HCT116 (cell line): ENCODE results near the gene ZCCHC3. TPM values are rescaled to one million over a fixed set of nuclear protein-coding genes. Genes with fewer than 3 reads are reported as not detected.

ENCODE experiments used
- ATAC-seq: fragments of 200-7000 bp; cut with Tn5 transposase; 2 replicates; pipeline ENCODE4 v1.9.1; 2020; ENCODE audit warnings: mild to moderate bottlenecking, moderate library complexity
- BruUV-seq: library from RNA; stranded (reverse); fragments of 400-500 nt; replicated peaks from 2 replicates; lab custom pipeline; 2021; lab: Mats Ljungman, UMichigan
- CTCF ChIA-PET: fragments of 300-600 bp; sonication (Branson Sonifier 250); formaldehyde crosslinking; loops from one replicate; lab custom pipeline; 2021; ENCODE audit warnings: antibody characterized with exemption; lab: Charles Lee
- POLR2A ChIA-PET: fragments of 300-600, 350-600 bp; sonication (Branson Sonifier 250); formaldehyde crosslinking; loops from one replicate; lab custom pipeline; 2021; ENCODE audit warnings: antibody characterized with exemption; lab: Charles Lee
- RAD21 ChIA-PET, 2 experiments: fragments of 300-600 bp; sonication (Branson Sonifier 250); formaldehyde crosslinking; loops; one replicate each; lab custom pipeline; 2023; ENCODE audit warnings: low total read pairs in 2 of 2; ENCODE audit not compliant: uncharacterized antibody in 2 of 2, unreplicated experiment in 2 of 2, low non-redundant PET in 1 of 2; lab: Charles Lee
- DNase-seq: peaks from one replicate; pipeline ENCODE4 v3.0.0-alpha.2; 2010; ENCODE audit warnings: low read depth, low spot score
- H2AFZ ChIP-seq: fragments of 200-600 bp; shearing (Covaris generic), sonication (generic); 2 replicates; pipeline ENCODE4 v1.6.1; 2017; ENCODE audit warnings: low read depth, mixed run types, mixed read lengths, antibody characterized with exemption, low read length; ENCODE audit not compliant: poor library complexity, severe bottlenecking
- H3K27ac ChIP-seq: 2 replicates; pipeline ENCODE4 v1.5.1; 2012; ENCODE audit warnings: low read depth, low read length
- H3K27me3 ChIP-seq: fragments of 200-600 bp; sonication (generic); 2 replicates; pipeline ENCODE4 v1.6.1; 2016; ENCODE audit warnings: mixed run types, low read length, mixed read lengths; ENCODE audit not compliant: insufficient read depth
- H3K36me3 ChIP-seq, 2 experiments: fragments of 200-500 bp in 1 of 2; fragments of 200-600 bp in 1 of 2; sonication (Bioruptor generic) in 1 of 2; sonication (generic) in 1 of 2; 2 replicates each; pipeline versions ENCODE4 v1.5.1 to v1.6.1; 2014 to 2016; ENCODE audit warnings: low read length in 2 of 2, inconsistent platforms in 1 of 2, mixed read lengths in 1 of 2, mixed run types in 1 of 2; ENCODE audit not compliant: insufficient read depth in 2 of 2, control insufficient read depth in 1 of 2
- H3K4me1 ChIP-seq, 2 experiments: fragments of 200-600 bp in 1 of 2; sonication (generic) in 1 of 2; 2 replicates each; pipeline versions ENCODE4 v1.5.1 to v1.6.1; 2012 to 2017; ENCODE audit warnings: low read length in 2 of 2, inconsistent platforms in 1 of 2, mild to moderate bottlenecking in 1 of 2, mixed read lengths in 1 of 2, mixed run types in 1 of 2, moderate library complexity in 1 of 2; ENCODE audit not compliant: insufficient read depth in 2 of 2, control insufficient read depth in 1 of 2
- H3K4me2 ChIP-seq: fragments of 200-600 bp; sonication (generic); 2 replicates; pipeline ENCODE4 v1.6.1; 2017; ENCODE audit warnings: mixed run types, low read length, mixed read lengths
- H3K4me3 ChIP-seq, 2 experiments: fragments of 200-600 bp in 1 of 2; sonication (generic) in 1 of 2; replicated peaks in 1 of 2; 2 replicates each; pipeline ENCODE4 v1.5.1; 2011 to 2016; ENCODE audit warnings: low read length in 2 of 2, control low read depth in 1 of 2, low read depth in 1 of 2, mild to moderate bottlenecking in 1 of 2, mixed read lengths in 1 of 2, mixed run types in 1 of 2
- H3K79me2 ChIP-seq: fragments of 200-600 bp; sonication (generic); 2 replicates; pipeline ENCODE4 v1.6.1; 2017; ENCODE audit warnings: mild to moderate bottlenecking, mixed run types, low read length, moderate library complexity, mixed read lengths; ENCODE audit not compliant: insufficient read depth
- H3K9ac ChIP-seq: fragments of 200-600 bp; sonication (generic); 2 replicates; pipeline ENCODE4 v1.6.1; 2016; ENCODE audit warnings: low read length, mixed read lengths
- H3K9me2 ChIP-seq: fragments of 200-600 bp; sonication (generic), shearing (Covaris generic); 2 replicates; pipeline ENCODE4 v1.6.1; 2017; ENCODE audit warnings: mixed run types, mild to moderate bottlenecking, moderate library complexity; ENCODE audit not compliant: insufficient read depth
- H3K9me3 ChIP-seq, 2 experiments: fragments of 200-500 bp in 1 of 2; fragments of 200-600 bp in 1 of 2; sonication (Bioruptor generic) in 1 of 2; sonication (generic) in 1 of 2; 2 replicates each; pipeline ENCODE4 v1.6.1; 2014 to 2017; ENCODE audit warnings: low read length in 2 of 2, mixed read lengths in 2 of 2, inconsistent platforms in 1 of 2, low read depth in 1 of 2, mild to moderate bottlenecking in 1 of 2, mixed run types in 1 of 2, moderate library complexity in 1 of 2; ENCODE audit not compliant: control insufficient read depth in 1 of 2, insufficient read depth in 1 of 2
- H4K20me1 ChIP-seq: fragments of 200-600 bp; sonication (generic), shearing (Covaris generic); 2 replicates; pipeline ENCODE4 v1.6.1; 2017; ENCODE audit warnings: mixed run types, mild to moderate bottlenecking, moderate library complexity; ENCODE audit not compliant: insufficient read depth
- CTCF ChIP-seq, 3 experiments: fragments of 200-600 bp in 1 of 3; sonication (generic) in 1 of 3; IDR thresholded peaks in 2 of 3; conservative IDR thresholded peaks in 1 of 3; 2 replicates each; pipeline ENCODE4 v1.5.1; 2012 to 2017; ENCODE audit warnings: low read depth in 2 of 3, low read length in 2 of 3, antibody characterized with exemption in 1 of 3, borderline replicate concordance in 1 of 3, control low read depth in 1 of 3, mild to moderate bottlenecking in 1 of 3, mixed read lengths in 1 of 3, mixed run types in 1 of 3, moderate library complexity in 1 of 3; ENCODE audit not compliant: insufficient read depth in 1 of 3
- ELF1 ChIP-seq: IDR thresholded peaks from 2 replicates; pipeline ENCODE4 v1.6.1; 2012; ENCODE audit warnings: low read depth, borderline replicate concordance
- POLR2A ChIP-seq: IDR thresholded peaks from 2 replicates; pipeline ENCODE4 v1.7.0; 2011; ENCODE audit warnings: borderline replicate concordance; ENCODE audit not compliant: insufficient read depth, insufficient read length; ENCODE audit errors: extremely low read depth
- POLR2AphosphoS5 ChIP-seq: IDR thresholded peaks from 2 replicates; pipeline ENCODE4 v1.6.1; 2011; ENCODE audit warnings: mild to moderate bottlenecking, low read depth, low read length, moderate library complexity
- YY1 ChIP-seq: IDR thresholded peaks from 2 replicates; pipeline ENCODE4 v1.6.1; 2011; ENCODE audit warnings: low read length, low read depth, moderate library complexity, mild to moderate bottlenecking; ENCODE audit not compliant: insufficient replicate concordance; ENCODE audit errors: extremely low read depth
- intact Hi-C: fragments of 100-400 bp; cut with micrococcal nuclease; formaldehyde crosslinking; loops from 2 replicates; pipeline ENCODE4 v1.10.0; 2022
- total RNA-seq: library from RNA; stranded (reverse); gene quantifications from one replicate; pipeline ENCODE4 v1.2.1, GENCODE V29; 2021; ENCODE audit not compliant: unreplicated experiment

Gene ZCCHC3
- total RNA-seq, 1 experiment from 2014 or later, result 19.3 TPM

DNA sequence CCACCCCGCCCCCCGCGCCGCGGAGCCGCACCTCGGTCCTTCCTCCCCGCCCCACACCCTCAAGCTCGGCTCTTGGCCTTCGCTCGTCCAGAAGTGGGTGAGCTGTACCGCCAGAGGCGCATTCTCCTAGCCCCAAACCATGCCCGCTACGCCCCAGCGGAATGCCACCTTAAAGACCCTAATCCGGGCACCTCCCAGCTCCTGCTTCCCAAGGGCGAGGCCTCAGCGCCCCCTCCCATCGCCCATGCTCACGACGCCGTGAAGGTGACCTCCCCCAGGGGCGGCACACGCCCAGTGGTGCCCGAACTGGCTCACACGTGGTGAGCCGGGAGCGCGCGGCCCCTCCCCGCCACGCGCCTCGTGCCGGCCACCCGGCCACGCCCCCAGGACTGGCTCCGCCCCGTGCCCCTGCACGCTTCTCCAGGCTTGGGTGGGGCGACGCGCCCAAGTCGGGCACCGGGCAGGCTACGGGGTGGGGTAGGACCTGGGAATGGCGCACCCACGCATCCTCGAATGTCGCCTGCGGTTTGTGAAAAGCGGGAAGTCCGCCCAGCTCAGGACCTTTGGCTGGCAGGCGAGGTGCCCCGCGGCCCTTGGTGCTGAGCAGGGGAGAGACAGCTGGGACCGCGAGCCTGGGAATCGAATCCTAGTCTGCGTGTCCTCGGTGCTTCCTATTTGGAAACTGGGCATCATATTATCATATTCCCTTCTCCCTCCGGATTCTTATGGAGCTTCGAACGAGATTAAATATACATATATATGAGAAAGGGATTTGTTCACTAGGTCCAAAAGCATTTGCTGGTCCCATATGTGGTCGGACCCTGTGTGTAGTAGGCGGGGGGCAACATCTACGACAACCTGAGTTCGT lies 27.0 kb downstream of the ZCCHC3 start (continued):
- TF ChIP-seq CTCF (IDR thresholded peaks at IDR 0.05 in 2 of 3, conservative IDR thresholded peaks at IDR 0.05 in 1 of 3; ENCODE audit: borderline replicate concordance in 1 of 3, insufficient read depth in 1 of 3, low read depth in 2 of 3, low read length in 2 of 3), result peak in 1 of 3 experiments; percentile 40; a peak in 1 of 6 replicates
- no peak for TF ChIP-seq ELF1

GRCh38 chr20:325045-325888 lies 27.9 kb downstream of the ZCCHC3 start, which contains the start of gene SOX12:
Gene SOX12 (plus strand): TSS chr20:325552. CDS start chr20:325925, 373 bp downstream.
- POLR2A ChIA-PET, result interaction anchor here (0.9 to 3.0 kb wide), 12 partner anchors 8 to 82 kb away, joined by 3 to 12 read pairs (median 4); partner anchors contain the start of genes TRIB3 and ZCCHC3
- DNase-seq (peak; percentile 85), ATAC-seq (peak; percentile 71)
- intact Hi-C loops, result loop anchor here (2.0 kb wide), 1 partner anchor 58 kb away; no protein-coding TSS in a partner anchor
- Histone ChIP-seq H3K9me3 (no peaks in the 10 kb centered on the region), H4K20me1 (no peaks in the 10 kb centered on the region), H3K9me2 (no peaks in the 10 kb centered on the region), H3K36me3 (0 out of 4 replicates have a peak, but pooled peaks cover 0 to 3% of the 10 kb centered on the region in 2 experiments), H3K27me3 (no peaks in the 10 kb centered on the region), H3K4me3 (peak within 1 kb of the TSS; percentile 84 to 87), H3K79me2 (peaks cover 34% of the 10 kb centered on the region), H2AFZ (no peak within 1 kb of the TSS), H3K4me1 (peaks cover 11 to 56% of the 10 kb centered on the region in 2 experiments; a peak in 3 of 4 replicates), H3K9ac (peak within 1 kb of the TSS; percentile 81), H3K27ac (peak within 1 kb of the TSS; percentile 99), H3K4me2 (peak within 1 kb of the TSS; percentile 90)
- BruUV-seq, result no TSS peak
- TF ChIP-seq POLR2AphosphoS5 (peak; percentile 61), ELF1 (no peak), POLR2A (peak; percentile 39), YY1 (peak; percentile 13)
- CTCF ChIA-PET, result no interaction called here
- RAD21 ChIA-PET, result interaction anchor here in 1 of 2 experiments (0.9 to 1.2 kb wide), 2 partner anchors 24 to 28 kb away, joined by 3 read pairs; partner anchors contain the start of gene ZCCHC3
